ENCODE data around the gene RIMBP3C.
"Not testable (repeated sequence)": the region's sequence is repeated elsewhere in the genome, so short reads cannot be mapped to it uniquely, and the experiment has no call there.

RIMBP3C gene

DNA sequence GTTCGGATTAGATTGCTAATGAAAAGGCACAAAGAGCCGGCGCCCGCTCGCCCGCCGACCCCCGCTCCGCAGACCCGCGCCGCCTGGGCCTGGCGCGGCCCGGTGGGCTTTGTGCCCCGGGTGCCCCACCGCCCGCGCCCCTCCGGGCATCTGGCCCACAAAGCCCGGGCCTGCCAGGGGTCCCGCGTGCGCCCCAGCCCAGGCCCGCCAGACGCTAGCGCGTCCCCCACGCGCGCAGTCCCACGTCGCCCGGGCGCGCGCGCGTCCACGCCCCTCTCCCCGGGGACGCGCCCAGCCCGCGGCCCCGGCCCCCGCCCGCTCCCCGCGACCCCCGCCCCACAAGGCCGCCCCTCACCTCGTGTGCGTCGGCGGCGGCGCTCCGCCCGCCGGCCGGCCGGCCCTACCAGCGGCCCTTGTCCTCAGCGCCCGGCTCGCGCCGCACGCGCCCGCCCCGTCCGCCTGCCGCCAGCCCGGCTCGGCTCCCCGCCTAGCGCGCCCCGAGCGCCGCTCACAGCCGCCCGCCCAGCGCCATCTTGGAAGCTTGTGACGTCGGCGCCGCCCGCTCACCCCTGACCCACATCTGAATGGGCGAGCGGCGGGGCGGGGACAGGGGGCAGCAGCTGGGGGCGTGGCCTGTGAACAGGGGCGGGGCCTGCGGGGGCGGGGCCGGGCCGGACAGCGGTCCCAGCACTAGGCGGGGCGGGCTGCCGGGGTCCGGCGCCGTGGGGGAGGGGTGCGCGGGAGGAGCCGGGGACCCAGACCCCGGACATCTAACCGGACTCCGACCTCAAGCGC lies 34.1 kb downstream of the RIMBP3C start:
- not testable (repeated sequence) for DNase-seq

DNA sequence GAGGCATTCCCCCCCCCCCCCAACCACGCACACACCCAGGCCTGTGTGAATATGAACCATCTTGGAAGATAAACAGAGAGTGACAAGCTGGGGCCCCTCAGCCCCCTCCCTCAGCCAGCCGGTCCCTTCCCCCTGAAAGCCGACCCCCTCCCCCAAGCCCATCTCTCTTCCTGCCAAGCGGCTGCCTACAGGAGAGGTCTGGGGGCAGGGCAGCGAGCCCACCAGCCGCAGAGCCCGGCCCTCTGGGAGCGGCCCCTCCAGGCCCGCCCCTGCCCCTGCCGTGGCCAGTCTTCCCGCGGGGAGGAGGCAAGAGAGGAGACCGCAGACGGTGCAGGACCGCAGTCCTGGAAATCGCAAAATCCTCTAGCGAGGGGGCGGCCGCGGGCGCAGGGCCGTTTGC lies 34.7 kb downstream of the RIMBP3C start:
- DNase-seq, result not testable (repeated sequence)

- not testable (repeated sequence) for DNase-seq
Measured at GRCh38 chr22:21515234-21515633, 36.0 kb downstream of the RIMBP3C start.

DNA sequence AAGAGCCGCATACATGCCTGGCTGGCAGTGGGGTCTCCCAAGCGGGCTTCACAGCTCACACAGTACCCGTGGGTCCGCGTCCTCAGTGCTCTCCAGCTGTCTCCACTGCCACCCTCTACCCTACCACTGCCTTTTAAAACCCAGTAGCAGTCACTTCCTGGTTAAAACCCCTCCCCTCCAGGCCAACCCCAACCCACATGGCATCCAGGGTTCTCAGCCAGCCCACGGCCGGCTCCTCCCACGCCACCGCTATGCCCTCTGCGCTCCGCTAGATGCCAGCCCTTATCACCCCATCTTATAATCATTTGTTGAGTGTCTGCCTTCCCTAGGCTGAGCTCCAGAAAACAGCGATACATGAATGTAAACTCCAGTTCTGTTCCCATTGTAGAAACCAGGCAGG lies 37.1 kb downstream of the RIMBP3C start:
- not testable (repeated sequence) for DNase-seq

- not testable (repeated sequence) for DNase-seq
Measured at GRCh38 chr22:21512022-21512421, 39.2 kb downstream of the RIMBP3C start.

DNA sequence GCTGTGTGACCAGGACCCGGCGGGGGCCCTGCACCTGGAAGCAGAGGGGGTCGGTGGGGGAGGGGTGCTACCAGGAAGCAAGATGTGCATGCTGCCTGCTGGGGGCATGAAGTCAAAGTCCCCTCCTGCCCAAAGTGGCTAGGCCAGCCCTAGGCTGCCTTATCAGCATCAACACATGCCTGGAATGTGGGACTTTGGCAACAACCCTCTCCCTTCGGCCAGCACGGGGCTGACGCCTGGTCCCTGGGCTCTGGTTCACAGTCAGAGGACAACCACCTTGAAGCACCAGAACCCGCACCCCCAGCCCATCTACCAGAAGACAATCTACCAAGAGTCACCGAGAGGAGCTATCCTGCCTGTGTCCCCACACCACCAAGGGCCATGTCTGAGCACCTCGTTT lies 40.9 kb downstream of the RIMBP3C start:
- DNase-seq, result not testable (repeated sequence)

DNA sequence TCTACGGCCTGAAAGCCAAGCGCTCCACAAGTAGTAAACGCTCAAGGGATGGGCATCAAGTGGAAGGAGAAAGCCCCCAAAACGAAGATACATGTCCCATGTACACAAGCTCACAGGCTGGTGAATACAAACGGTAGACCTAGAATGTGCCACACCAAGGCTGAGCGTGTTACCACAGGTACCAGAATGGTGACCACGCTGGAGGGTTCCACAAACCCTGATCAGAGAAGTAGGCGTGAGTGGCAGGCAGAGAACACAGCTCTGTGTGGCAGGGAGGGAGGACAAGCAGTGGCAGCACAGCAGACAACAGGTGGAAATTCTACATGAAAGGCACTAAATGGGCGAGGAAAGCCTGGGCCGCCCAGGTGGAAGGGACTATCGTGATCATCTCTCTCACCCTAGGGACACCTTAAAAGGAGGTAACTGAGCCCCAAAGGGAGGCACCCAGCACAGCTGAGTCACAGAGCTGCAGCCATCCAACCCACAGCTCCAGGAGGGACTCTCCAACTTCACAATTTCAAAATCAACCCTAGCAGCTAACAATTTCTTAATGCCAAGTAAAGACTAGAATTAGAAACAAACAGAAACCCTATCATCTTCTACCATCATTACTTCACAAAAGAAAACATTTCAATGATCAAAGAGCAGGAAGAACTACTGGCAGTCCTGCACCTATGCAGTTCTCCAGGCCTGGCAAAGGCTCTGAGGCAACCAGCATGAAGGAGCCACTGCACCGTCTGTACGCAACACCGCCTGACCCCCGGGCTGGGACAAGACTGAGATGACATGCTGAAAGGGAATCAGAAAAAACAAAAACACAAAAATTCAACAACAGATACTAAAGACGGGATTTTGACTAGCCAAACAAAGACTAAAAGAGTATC lies 51.4 kb downstream of the RIMBP3C start:
- DNase-seq, result not testable (repeated sequence)

GRCh38 chr22:21498489-21498888 lies 52.8 kb downstream of the RIMBP3C start:
- DNase-seq, result not testable (repeated sequence)

DNA sequence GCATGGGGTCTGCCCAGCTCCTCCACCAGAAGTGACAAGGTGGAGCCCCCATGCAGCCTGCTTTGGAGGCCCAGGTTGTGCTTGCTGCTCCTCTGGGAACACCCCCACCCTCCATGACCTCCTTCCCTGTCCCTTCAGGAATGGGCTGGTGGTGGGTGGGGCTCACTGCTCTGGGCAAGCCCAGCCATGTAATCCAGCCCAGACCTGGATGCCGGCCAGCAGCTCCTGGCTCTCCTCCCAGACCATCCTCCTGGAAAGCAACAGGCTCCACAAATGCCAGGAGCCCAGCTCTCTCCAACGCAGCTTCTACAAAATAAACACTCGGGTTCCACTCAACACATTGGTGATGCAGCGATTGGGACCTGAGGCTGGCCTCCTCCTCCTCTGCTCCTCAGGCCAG lies 53.3 kb downstream of the RIMBP3C start:
- DNase-seq, result not testable (repeated sequence)
